ENCODE data around the gene POMC. TPM values are rescaled to one million over a fixed set of nuclear protein-coding genes. Genes with fewer than 3 reads are reported as not detected.
"Not testable (repeated sequence)": the region's sequence is repeated elsewhere in the genome, so short reads cannot be mapped to it uniquely, and the experiment has no call there.

The POMC gene
- total RNA-seq, 1 donor from 2014 or later, result 0.58 TPM

DNA sequence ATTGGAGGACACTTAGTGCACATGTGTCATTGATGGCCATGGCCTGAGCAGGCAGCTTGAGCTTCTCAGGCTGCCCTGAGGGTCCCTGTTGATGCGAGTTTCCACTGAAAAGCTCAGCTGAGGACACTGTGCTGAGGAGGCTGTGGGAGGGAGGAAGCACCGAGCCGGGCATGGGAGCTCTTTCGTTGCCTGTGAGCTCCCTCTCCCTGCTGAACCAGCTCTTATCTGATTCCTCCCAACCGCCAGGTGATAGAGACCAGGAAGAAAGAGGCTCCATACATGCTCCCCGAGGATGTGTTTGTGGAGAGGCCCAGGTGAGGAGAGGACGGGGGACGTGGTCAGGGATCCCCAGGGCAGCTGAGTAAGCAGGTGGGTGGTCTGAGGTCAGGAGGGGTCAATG, 27.3 kb downstream of the POMC start:
- no peak for DNase-seq (ENCODE audit: extremely low read depth, low read depth, low spot score)

DNA sequence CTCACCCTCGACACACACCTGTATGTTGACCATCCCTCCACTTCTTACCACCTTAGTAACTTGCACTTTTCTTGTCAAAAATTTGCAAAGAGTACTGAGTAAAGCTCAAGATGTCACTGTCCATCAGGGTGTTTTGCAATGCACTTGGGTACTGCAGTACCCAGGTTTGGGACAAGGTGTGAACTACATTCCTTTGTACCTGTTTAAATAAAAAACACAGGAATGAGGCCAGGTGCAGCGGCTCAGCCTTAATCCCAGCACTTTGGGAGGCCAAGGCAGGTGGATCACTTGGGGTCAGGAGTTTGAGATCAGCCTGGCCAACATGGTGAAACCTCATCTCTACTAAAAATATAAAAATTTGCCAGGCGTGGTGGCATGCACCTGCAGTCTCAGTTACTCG, 27.8 kb downstream of the POMC start:
- DNase-seq (ENCODE audit: extremely low read depth, low read depth, low spot score), result not testable (repeated sequence)

DNA sequence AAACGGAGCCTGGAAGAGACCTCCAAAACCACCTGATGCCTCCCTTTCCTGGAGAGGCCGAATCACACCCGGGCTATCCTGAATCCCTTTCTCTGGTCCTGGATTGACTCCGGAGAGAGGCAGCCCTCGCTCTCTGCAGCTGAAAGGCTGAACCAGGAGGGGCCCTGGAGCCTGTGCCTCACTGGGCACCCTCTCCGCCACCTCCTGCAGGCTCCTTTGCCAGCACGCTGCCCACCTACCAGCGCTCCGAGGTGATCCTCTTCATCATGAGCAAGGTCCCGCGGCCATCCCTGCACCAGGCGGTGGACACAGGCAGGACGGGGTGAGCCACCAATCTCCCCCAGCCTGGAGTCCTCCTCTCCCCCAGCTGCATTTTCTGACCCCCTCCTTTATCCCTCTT, 35.7 kb downstream of the POMC start:
- DNase-seq (ENCODE audit: extremely low read depth, low read depth, low spot score), result no peak

DNA sequence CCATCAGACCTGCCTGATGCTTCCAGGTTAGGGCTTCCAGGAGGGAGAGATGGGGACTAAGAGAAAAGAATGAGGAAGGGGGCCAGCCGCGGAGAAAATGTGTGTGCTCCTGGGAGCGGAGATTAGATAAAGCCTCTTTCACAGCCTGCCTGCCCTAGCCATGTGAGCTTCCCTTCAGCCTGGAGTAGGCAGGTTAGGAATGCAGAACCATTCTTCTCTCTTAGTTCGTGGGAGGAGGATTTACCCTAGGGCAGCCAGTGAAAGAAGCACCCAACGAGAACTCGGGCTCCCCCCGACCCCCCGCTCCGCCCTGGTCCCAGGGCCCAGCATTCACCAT, 36.1 kb downstream of the POMC start:
- DNase-seq (ENCODE audit: extremely low read depth, low read depth, low spot score), result no peak

DNA sequence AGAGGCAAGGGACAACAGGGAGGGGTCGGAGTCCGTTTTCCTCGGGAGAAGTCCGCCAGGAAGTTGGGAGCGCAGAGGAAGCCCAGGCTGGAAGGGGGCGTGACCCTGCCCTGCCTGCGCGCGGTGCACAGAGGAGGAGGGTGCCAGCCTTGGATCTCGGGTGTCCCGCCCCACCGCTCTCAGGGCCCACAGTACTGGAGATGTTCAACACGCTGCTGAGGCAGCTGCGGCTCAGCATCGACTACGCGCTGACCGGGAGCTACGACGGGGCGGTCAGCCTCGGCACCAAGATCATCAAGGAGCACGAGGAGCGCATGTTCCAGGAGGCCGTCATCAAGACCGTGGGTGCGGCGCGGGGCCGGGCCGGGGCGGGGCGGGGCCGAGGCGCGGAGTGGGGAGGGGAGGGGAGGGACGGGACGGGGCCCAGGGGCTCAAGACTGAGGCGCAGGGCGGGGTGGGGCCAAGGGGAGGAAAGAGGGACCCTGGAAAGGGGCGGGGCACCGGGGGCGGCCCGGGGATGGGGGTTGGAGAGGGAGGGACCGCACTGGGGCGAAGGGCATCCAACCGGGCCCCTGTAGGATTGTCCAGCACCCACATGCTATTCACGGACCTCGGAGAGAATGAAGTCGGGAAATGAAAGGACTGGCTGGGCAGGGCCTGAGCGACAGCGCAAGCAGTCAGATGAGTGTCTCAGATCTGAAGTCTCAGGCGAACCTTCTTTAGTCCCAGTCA, 36.6 kb downstream of the POMC start:
- no peak for DNase-seq (ENCODE audit: extremely low read depth, low read depth, low spot score)

DNA sequence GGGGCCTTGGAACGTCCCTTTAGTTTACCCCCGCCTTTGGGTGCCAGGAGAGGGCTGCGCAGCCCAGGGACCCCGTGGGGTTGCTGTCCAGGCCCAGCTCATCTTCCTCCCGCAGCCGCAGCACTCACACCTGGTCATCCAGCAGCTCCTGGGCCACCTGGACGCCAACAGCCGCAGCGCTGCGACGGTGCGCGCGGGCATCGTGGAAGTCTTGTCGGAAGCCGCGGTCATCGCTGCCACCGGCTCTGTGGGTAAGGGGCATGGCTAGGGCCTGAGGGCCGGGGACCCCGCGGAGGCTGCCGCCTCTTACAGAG, 37.2 kb downstream of the POMC start:
- DNase-seq (ENCODE audit: extremely low read depth, low read depth, low spot score), result no peak

DNA sequence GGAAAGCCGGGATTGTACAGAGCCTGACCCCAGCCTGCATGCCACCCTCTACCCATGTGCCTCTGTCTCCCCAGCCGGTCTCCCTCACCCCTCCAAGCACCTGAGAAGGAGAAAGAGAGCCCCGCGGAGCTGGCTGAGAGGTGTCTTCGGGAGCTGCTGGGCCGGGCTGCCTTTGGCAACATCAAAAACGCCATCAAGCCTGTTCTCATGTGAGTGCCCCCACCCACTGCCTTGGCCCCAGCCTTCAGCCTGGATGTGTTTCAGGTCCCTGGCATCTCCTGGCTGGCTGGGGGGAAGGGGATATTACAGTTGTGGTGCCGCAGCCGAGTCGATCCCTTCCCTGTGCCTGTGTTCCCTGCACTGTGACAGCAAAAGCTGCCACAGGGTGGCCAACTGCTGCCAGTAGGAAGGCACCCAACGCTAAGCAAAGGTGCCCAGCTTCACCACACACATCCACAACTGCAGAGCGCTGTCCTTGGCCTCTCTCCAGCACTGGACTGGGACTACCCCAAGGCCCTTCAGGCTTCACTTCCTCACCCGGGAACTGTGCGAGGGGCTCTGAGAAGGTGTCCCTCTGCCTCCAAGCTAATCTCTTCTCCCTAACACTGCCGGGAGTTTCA, 38.4 kb downstream of the POMC start:
- no peak for DNase-seq (ENCODE audit: extremely low read depth, low read depth, low spot score)

DNA sequence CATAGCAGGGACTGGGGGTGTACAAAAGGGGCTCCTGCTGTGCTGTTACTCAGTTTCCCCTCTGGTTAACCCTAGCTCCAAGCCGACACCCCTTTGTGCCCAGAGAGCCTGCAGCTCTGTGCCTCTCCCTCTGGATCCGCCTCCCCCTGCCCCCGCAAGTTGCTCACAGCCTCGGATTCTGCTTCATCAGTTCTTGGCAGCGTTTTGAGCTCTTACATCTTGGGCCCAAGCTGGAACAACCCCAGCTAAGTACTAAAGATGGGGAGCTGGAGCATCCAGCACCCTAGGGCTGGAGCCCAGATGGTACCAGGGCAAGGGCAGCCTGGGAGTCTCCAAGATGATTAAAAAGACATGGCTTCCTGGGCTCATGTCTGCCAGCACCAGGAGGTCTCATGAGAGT, 40.7 kb downstream of the POMC start:
- no peak for DNase-seq (ENCODE audit: extremely low read depth, low read depth, low spot score)

DNA sequence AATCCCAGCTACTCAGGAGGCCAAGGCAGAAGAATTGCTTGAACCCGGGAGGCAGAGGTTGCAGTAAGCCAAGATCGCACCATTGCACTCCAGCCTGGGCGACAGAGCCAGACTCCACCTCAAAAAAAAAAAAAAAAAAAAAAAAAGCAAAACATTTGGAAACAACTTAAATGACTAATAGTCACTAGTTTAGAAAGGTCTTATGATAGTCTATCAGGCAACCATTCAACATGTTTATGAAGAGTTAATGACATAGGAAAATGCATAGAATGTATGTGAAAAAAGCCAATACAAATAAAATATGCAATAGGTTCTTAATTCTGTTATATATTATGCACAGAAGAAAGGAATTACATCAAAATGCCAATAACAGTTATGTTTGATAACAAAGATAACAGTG, 41.3 kb downstream of the POMC start:
- DNase-seq (ENCODE audit: extremely low read depth, low read depth, low spot score), result not testable (repeated sequence)

DNA sequence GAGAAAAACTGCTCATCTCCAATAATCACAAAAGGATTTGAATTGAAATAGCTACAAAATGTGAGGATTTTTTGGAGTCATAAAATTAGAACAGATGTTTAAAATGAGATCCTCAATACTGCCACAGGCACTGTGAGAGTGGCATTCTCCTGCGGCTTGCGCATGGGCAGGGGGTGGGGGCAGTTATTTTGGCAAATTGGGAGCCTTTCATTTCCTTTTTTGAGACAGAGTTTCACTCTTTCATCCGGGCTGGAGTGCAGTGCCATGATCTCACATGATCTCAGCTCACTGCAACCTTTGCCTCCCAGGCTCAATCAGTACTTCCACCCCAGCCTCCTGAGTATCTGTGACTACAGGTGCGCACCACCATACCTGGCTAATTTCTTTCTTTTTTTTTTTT, 42.4 kb downstream of the POMC start:
- DNase-seq (ENCODE audit: extremely low read depth, low read depth, low spot score), result no peak

DNA sequence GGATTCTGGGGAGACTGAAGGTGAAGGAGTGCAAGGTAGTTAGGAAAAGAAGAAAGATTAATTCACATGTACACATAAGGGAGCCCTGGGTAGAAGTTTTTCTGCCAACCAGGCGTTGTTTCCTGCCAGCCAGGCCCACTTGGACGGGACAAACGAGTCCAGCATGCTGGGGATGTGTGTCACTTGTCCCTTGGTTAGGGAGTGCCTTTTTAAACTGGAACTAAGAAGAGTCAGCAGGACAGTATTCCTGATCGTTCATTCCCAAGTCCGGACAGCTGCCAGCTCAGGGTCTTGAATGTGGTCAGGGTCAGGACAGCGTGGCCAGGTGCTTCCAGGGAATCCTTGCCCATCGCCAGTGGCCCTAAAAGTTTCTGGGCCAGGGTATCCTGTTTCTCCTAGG, 43.2 kb downstream of the POMC start:
- no peak for DNase-seq (ENCODE audit: extremely low read depth, low read depth, low spot score)

DNA sequence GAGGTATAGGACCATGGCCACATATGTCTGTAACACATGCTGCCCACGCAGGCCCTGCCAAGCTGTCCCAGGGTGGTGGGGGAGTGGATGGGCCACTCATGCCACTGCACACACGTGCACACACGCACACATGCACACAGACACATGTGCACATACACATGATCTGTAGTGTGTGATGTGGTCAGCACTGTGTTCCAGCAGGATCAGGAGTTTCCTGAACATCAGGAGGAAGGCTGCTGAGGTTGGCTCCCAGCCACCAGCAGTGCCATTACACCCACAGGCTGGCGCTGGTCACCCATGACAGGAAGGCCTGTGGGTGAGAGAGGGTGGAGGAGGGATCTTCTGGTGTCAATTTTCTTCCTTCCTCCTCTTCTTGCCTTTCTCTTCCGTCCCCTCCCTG, 44.7 kb downstream of the POMC start:
- DNase-seq (ENCODE audit: extremely low read depth, low read depth, low spot score), result no peak

DNA sequence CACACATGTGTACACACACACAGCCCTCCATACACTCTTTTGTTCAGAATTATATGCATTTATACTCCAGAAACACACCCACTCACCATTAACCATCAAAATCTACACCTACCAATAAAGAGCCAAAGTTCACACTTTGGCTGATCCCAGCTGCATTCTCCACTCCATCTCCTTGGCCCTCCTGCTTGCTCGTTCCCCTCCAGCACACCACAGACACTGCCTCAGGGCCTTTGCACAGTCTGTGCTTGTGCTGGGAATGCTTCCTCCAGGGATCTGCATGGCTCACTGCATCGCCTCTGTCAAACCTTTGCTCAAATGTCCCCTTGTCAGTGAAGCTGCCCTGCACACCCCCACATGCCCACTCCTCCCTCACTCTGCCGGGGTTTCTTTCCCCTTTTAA, 46.0 kb downstream of the POMC start:
- no peak for DNase-seq (ENCODE audit: extremely low read depth, low read depth, low spot score)

DNA sequence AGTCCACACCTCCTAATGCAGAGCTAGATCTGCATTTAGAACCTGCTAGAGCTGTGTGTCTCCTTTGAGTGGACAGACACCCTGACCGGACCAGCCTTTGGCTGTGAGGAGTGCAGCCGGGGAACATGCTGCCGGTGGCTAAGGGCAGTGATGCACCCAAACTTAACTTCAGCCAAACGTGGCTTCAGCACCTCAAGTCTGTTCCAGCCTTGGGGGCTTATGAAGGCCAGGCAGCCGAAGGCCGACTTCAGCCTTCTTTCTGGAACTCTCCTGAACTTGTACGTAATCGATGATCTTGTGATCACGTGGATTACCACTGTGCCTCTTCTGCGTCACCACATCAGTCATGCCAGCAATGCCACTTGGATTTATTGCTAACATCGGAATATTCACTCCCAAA, 49.1 kb downstream of the POMC start:
- no peak for DNase-seq (ENCODE audit: extremely low read depth, low read depth, low spot score)

DNA sequence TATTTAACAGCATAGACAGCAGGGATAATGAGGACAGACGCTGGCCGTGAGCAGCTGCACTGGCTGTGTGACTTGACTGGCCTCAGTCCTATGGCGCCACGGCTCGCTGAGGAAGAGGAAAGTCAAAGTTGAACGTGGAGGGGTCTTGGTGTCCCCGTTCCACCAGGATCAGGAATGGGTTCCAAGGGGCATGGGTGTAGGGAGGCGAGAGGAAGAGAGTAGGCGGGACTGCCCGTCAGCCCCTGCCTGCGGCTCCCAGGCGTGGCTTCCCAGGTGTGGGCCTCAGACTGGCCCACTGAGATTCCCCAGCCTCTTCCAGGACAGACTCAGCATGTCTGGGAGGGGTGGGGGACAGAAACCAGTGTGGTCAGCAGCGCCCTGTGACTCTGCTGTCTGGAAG, 51.4 kb downstream of the POMC start:
- no peak for DNase-seq (ENCODE audit: extremely low read depth, low read depth, low spot score)

DNA sequence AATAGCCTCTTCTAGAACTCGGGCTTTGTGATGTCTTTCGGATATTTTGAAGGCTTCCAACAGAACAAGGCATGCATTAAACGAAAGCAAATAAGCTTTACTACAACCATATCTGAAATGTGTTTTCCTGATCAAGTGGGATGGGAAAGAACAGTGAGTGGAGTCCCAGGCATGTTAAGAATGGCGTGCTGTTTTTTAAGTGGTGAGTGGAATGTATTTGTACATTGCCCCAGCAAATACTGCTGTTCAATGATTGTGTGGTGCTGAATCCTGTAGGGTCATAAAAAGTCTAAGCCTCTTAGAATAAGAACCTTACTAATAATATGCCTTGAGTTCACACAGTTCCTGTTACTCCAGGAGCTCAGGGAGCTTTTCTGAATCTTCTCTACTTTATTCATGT, 52.5 kb downstream of the POMC start:
- no peak for DNase-seq (ENCODE audit: extremely low read depth, low read depth, low spot score)

DNA sequence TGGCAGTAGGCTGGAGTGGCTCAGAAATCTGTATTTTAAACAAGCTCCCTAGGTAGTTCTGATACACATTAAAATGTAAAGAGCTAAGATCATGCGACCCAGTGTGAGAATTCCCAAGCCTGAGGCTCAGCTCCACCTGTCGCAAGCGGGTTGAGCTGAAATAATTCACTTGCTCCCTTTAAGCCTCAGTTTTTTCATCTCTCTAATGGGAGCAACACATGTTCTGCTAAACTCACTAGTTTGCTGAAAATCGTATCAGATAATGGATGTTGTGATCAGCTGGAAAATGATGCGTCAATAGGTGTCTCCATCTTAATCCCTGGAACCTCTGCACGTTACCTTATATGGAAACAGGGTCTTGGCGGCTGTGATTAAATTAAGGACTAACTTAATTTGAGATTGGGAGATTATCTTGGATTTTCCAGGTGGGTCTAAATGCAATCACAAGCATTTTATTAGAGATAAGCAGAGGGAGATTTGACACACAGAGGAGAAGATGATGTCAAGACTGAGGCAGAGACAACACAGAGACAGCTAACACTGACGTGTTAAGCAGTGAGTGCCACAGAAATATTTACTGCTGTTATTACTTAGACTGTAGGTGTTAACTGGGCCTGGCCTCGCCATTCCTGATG, 53.0 kb downstream of the POMC start:
- DNase-seq (ENCODE audit: extremely low read depth, low read depth, low spot score), result no peak

DNA sequence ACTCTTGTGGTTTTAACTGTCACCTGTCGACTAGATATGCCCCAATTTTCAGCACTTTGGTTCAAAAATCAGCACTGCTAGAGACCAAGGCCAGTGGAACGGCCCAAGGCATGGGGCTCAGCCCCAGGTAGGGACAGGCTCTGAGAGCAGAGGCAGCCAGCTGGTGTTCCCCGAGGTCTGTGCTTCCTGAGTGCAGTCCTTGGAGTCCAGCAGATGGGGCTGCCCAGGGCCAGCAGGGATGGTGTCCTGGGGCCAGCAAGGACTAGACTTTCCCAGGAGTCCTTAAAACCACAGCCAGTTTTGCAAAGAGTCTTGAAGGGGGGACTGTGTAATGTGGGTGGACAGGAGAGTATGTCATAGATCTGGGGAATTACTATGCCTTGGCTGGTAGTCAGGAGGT, 56.3 kb downstream of the POMC start:
- DNase-seq (ENCODE audit: extremely low read depth, low read depth, low spot score), result no peak

Other genes with a start within 250 kb of the POMC start
- gene ADCY3, start 248.3 kb downstream of the POMC start, total RNA-seq, result 36.5 and 36.9 TPM in 2 replicates
- 2.2 and 2.3 TPM in 2 replicates for gene DNAJC27, start 196.6 kb downstream of the POMC start, total RNA-seq
- gene EFR3B, start 126.5 kb downstream of the POMC start, total RNA-seq, result 0.92 and 1.5 TPM in 2 replicates
- gene DNMT3A, start 173.3 kb upstream of the POMC start, total RNA-seq, result 15.8 and 19.6 TPM in 2 replicates

Measured in glomerular endothelial cell (primary cell).